GM18505 (cell line): ENCODE data around the gene BACH2.
A peak's percentile ranks its signal among the peaks of the same experiment; 100 is the strongest.

ENCODE experiments used
- ATAC-seq: cut with Tn5 transposase; IDR thresholded peaks from one replicate; pipeline ENCODE4 v1.9.1; 2021; ENCODE audit not compliant: unreplicated experiment
- POLR2A ChIP-seq: IDR thresholded peaks from 4 replicates; pipeline ENCODE4 v1.6.1; 2011; ENCODE audit warnings: borderline replicate concordance; ENCODE audit not compliant: insufficient read depth, insufficient read length; ENCODE audit errors: extremely low read depth

The BACH2 gene

DNA sequence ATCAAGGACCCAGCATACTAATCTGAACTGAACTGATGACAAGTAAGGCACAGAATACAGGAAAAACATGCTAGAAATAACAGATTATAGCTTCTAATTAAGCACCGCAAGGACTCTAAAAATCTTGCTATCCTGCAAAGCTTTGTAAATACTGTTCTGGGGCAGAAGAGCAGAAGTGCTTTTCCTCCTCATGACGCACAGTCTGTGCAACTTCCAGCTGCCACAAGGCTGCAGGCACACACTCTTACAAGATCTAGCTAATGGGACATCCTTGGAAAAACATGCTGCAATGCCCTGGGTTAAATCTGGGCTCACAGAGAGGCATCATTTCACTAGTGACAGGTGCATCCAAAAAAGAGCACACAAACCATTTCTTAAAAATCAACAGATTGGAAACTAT lies 213.8 kb downstream of the BACH2 start:
- no peak for TF ChIP-seq POLR2A
- no peak for ATAC-seq

DNA sequence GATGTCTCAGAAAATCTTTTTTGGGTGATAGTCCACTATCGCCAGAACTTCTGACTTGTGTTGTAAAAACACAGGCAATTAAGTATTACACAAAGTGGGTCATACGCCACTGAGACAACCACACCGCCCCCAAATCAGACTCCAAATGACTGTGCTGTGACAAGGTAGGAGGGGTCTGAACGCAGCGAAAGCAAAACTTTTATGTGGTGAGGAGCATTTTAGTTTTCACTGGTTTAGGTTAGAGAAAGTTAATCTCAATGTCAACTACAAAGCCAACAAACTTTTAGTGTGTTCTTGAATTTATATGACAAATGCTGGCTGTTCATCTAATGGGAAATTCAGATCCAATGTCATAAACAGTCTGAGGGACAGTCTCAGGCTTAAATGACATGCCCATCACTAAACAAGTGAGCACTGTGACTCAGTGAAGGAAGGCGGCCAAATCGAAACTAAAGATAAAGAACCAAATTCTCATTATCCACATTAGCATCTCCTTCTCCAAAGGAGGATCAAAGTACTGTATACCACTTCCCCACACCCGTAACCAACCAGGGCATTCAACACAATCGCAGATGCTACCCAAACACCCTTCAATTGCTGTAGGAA lies 215.7 kb downstream of the BACH2 start:
- peak; percentile 88 for ATAC-seq
- no peak for TF ChIP-seq POLR2A

GRCh38 chr6:90079560-90080490 lies 216.8 kb downstream of the BACH2 start:
- TF ChIP-seq POLR2A: no peak
- ATAC-seq: no peak

DNA sequence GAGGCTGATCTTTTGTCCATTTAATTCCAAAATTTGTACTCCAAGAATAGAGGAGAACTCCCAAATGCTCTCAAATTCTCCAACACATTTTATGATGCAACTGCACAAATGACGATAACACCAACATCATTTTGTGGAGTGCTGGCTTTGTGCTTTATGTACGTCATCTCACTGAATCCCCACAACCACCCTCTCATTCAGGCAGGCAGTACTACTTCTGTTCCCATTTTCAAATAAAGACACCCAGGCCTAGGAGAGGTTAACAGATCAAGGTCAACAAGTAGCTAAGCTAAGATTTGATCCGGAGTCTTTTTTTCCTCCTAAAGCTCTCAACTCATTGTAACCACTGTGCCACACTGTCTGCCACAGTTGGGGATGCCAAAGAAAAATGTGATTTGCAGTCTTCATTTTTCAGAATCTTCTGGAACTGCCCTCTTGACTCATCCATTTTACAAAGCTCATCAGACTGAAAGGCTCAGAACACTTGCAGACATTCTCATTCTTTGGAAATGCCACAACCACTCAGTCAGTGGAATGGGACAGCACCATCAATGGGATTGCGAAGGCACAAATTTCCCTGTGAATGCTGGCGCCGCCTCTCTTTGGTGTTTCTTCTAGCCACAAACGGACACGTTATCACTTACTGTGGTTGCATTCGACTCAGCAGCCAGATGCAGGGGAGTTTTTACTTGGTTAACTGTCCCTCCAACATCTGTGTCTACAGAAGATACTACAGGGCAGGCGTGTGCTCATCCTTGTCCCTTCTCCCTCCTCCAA lies 217.9 kb downstream of the BACH2 start:
- no peak for ATAC-seq
- no peak for TF ChIP-seq POLR2A

- ATAC-seq: no peak
- TF ChIP-seq POLR2A: no peak
These were observed 219.9 kb downstream of the BACH2 start for GRCh38 chr6:90076511-90077415.

DNA sequence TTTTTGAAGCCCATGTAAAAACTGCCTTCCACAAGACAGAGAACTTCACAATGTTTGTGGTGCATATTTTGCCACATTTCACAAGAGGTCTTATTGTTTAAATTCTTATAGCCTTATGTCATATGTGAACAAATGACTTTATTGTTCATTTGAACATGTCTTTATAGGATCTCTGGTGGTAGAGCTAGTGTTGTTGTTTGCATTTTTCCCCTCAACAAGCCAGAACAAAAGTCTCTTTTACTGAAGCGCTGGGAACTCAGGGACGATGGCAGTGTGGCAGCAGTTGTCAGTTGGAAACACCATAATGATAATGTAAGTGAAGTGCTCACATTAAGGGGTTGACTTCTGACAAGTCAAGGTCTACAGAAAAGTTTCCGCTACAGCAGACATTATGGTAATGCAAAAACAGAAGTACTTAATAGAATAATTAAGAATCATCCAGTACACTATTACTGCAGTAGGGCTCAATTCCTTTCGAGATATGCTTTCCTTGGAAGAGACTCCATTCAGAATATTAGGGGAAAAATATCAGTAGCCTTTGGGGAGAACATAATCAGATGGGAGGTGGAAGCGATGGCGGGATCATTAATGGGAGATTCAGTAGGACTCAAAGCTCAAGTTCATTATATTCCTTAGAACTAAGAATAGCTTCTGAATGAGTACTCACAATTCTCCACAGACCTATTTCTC lies 222.3 kb downstream of the BACH2 start:
- ATAC-seq: no peak
- no peak for TF ChIP-seq POLR2A

DNA sequence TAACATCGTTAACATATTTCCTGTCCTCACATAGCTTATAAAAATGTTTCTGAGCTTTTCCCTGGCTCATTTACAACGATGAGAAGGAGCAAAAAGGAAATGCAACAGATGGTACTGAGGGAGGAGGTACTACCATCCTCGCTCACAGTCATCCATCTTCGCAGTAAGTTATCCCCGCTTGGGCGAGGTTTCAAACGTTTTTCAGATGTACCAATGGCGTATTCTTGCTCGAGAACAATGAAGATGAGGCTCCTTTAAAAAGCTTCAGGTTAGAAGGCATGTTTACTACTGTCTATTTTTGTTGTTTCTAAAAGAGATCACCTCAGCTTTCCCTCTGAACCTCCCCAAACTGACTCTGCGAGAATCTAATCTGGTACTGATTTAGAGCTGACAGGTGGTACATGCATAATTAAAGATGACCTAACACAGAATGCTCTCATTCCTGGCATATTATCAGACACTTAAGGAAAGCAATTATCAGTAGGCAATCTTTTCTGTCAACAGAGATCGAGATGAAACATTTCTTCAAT lies 223.6 kb downstream of the BACH2 start:
- ATAC-seq: no peak
- no peak for TF ChIP-seq POLR2A

DNA sequence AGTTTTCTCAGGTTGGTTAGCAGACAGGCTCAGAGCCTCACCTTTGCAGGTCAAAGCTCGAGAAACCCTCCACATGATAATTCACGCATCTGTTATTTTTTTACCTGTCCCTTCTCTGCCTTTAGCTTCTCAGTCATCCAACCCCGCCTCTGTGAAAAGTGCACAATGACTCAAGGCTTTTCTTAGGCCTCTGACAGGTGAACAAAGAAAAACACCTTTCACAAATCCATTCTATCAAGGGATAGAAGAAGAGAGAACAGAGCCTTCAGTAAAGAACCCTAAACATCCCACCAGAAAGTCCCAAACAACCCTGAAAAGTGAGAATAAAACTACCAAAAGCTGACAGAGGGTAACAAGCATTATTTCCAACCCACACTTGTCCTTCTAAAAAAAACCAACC lies 224.1 kb downstream of the BACH2 start:
- TF ChIP-seq POLR2A: no peak
- ATAC-seq: no peak

DNA sequence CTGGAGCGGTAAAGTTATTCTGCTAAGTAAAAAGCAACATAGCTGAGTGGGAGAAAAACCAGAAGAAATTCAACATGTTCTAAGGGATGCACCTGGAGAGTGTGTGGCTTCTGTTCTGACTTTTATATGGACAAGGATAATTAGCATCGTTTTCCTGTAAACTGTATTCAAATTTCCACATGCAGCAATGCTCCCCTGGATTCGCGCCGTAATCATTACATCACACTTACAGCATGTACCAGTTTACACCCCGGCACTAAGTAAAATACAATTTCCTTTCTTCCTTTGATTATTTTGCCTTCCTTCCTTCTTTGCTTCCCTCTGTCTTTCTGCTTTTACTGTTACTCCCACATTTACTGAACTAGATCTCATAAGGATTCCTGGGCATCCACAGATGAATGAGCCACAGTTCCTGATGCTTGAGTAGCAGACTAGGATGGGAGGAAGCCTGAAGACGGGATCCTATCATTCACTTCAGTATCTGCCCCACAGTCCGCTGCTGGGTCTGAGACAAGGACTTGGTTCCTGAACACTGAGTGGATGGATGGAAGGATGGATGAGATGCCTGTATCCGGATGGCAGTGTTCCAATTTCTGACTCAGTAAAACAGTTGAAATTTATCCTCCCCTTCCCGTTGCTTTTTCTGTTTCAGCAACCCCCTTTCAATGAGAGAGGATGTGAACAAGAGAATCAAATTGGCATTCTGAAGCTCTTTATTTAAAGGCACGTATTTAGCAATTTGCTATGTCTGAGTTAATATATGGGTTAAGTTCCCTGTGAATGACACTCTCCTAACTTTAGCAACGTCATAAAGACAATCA lies 227.7 kb downstream of the BACH2 start:
- no peak for ATAC-seq

GRCh38 chr6:90068264-90068663 lies 228.4 kb downstream of the BACH2 start:
- ATAC-seq: no peak
- no peak for TF ChIP-seq POLR2A

More for the DNA sequence above, 227.7 kb downstream of the BACH2 start:
- TF ChIP-seq POLR2A: no peak

DNA sequence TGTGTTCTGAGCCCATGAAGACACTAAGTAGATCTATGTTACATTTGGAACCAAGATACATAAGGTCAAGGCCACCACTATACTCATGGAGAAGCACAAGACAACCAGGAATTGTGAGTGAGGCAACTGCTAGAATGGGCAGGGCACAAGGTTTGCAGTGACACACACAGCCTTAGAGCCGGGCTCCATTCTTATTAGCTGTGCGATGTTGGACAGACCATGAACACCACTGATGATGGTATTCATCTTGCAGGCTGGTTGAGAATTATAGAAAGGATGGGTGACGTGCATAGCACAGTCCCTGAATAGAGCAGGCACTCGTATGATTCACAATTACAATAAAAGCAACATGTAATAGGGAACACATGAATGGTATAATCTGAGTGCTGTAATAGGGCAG lies 229.9 kb downstream of the BACH2 start:
- no peak for ATAC-seq
- no peak for TF ChIP-seq POLR2A
